Liver (tissue), 9 donors: ENCODE results near the gene PROB1. TPM values are rescaled to one million over a fixed set of nuclear protein-coding genes. Genes with fewer than 3 reads are reported as not detected.

Experiments used
- DNase-seq: peaks from one replicate; pipeline ENCODE4 v3.0.0-alpha.2; 2017; ENCODE audit warnings: low spot score
- H3K27ac ChIP-seq, 2 donors: one replicate each; pipeline ENCODE4 v1.7.0; 2013; ENCODE audit warnings: inconsistent platforms in 2 of 2, low read length in 2 of 2, control low read depth in 1 of 2, low read depth in 1 of 2, mild to moderate bottlenecking in 1 of 2
- H3K27me3 ChIP-seq, 4 donors: one replicate each; pipeline versions ENCODE4 v1.6.1 to v1.7.0; 2013; ENCODE audit warnings: low read length in 3 of 4, inconsistent platforms in 1 of 4, mild to moderate bottlenecking in 1 of 4, moderate library complexity in 1 of 4; ENCODE audit not compliant: control insufficient read depth in 4 of 4, insufficient read depth in 4 of 4
- H3K36me3 ChIP-seq, 4 donors: one replicate each; pipeline versions ENCODE4 v1.6.1 to v1.7.0; 2013; ENCODE audit warnings: low read length in 3 of 4, mild to moderate bottlenecking in 3 of 4, low read depth in 1 of 4, moderate library complexity in 1 of 4; ENCODE audit not compliant: control insufficient read depth in 4 of 4, insufficient read depth in 3 of 4
- H3K4me1 ChIP-seq, 4 donors: one replicate each; pipeline versions ENCODE4 v1.6.1 to v1.7.0; 2013; ENCODE audit warnings: low read length in 3 of 4, mild to moderate bottlenecking in 3 of 4, moderate library complexity in 1 of 4; ENCODE audit not compliant: control insufficient read depth in 4 of 4, insufficient read depth in 4 of 4
- H3K4me3 ChIP-seq, 3 donors: one replicate each; pipeline versions ENCODE4 v1.6.1 to v1.7.0; 2013; ENCODE audit warnings: low read length in 3 of 3, control low read depth in 1 of 3, low read depth in 1 of 3, mild to moderate bottlenecking in 1 of 3
- H3K9ac ChIP-seq, 2 donors: one replicate each; pipeline ENCODE4 v1.7.0; 2013; ENCODE audit warnings: low read length in 2 of 2, mild to moderate bottlenecking in 2 of 2, moderate library complexity in 2 of 2, control low read depth in 1 of 2, low read depth in 1 of 2
- H3K9me3 ChIP-seq, 4 donors: one replicate each; pipeline versions ENCODE4 v1.6.1 to v1.7.0; 2013; ENCODE audit warnings: low read length in 3 of 4; ENCODE audit not compliant: control insufficient read depth in 4 of 4
- ATF3 ChIP-seq: IDR thresholded peaks from 2 replicates; pipeline ENCODE4 v1.6.1; 2016; ENCODE audit warnings: antibody characterized with exemption
- CTCF ChIP-seq: fragments of 150-350 bp; IDR thresholded peaks from 2 replicates; pipeline ENCODE4 v1.5.1; 2017; ENCODE audit warnings: improper control_type of control experiment, low read depth, low read length; ENCODE audit not compliant: missing input control
- GABPA ChIP-seq, 2 donors: IDR thresholded peaks in 1 of 2; conservative IDR thresholded peaks in 1 of 2; 2 replicates each; pipeline ENCODE4 v1.6.1; 2016; ENCODE audit warnings: antibody characterized with exemption in 2 of 2, mild to moderate bottlenecking in 1 of 2, moderate library complexity in 1 of 2
- HNF4G ChIP-seq: IDR thresholded peaks from 2 replicates; pipeline ENCODE4 v1.6.1; 2016; ENCODE audit warnings: antibody characterized with exemption
- JUND ChIP-seq, 2 donors: IDR thresholded peaks; 2 replicates each; pipeline ENCODE4 v1.6.1; 2016; ENCODE audit warnings: antibody characterized with exemption in 2 of 2
- NR2F2 ChIP-seq: IDR thresholded peaks from 2 replicates; pipeline ENCODE4 v1.6.1; 2016; ENCODE audit warnings: antibody characterized with exemption
- RAD21 ChIP-seq, 2 donors: IDR thresholded peaks; 2 replicates each; pipeline ENCODE4 v1.6.1; 2016; ENCODE audit warnings: antibody characterized with exemption in 2 of 2, mild to moderate bottlenecking in 2 of 2
- REST ChIP-seq: IDR thresholded peaks from 2 replicates; pipeline ENCODE4 v1.6.1; 2016; ENCODE audit warnings: antibody characterized with exemption, mild to moderate bottlenecking
- RXRA ChIP-seq, 2 donors: IDR thresholded peaks; 2 replicates each; pipeline ENCODE4 v1.6.1; 2017 to 2018; ENCODE audit warnings: antibody characterized with exemption in 2 of 2, mild to moderate bottlenecking in 1 of 2
- SP1 ChIP-seq: IDR thresholded peaks from 2 replicates; pipeline ENCODE4 v1.6.1; 2018; ENCODE audit warnings: antibody characterized with exemption, mild to moderate bottlenecking
- ZBTB33 ChIP-seq: IDR thresholded peaks from 2 replicates; pipeline ENCODE4 v1.6.1; 2016; ENCODE audit warnings: antibody characterized with exemption
- WGBS: extraction: QIAGEN DNeasy Blood & Tissue Kit; methylation state at CpG from one replicate; pipeline ENCODE4 v1.1.7; 2013; 5-methylcytosine and 5-hydroxymethylcytosine counted together
- polyA plus RNA-seq, 2 donors: library from polyadenylated mRNA; stranded (reverse) in 1 of 2; unstranded in 1 of 2; fragments of 200-250 nt in 1 of 2; fragments of >200 nt in 1 of 2; fragmentation: Nextera tagmentation in 1 of 2; extraction: Ambion mirVana in 1 of 2; gene quantifications; one replicate each; pipeline versions ENCODE4 v1.2.1 to v1.2.3, GENCODE V29; 2013 to 2015
- total RNA-seq, 2 donors: library from RNA; depleted of rRNA; stranded (reverse); fragments of >200 nt; gene quantifications; one replicate each; pipeline ENCODE4 v1.2.3, GENCODE V29; 2014
- TF ChIP-seq, protein P1 (sequence below): IDR thresholded peaks from 2 replicates; pipeline ENCODE4 v1.6.1; 2016; ENCODE audit warnings: antibody characterized with exemption
- donor health status: healthy.
- donor health status: healthy.
- donor health status: healthy.
- donor health status: healthy.
- donor health status: healthy.

PROB1 gene
- total and polyA plus RNA-seq, 4 donors = 0.04 to 0.67 (median 0.34) TPM

DNA sequence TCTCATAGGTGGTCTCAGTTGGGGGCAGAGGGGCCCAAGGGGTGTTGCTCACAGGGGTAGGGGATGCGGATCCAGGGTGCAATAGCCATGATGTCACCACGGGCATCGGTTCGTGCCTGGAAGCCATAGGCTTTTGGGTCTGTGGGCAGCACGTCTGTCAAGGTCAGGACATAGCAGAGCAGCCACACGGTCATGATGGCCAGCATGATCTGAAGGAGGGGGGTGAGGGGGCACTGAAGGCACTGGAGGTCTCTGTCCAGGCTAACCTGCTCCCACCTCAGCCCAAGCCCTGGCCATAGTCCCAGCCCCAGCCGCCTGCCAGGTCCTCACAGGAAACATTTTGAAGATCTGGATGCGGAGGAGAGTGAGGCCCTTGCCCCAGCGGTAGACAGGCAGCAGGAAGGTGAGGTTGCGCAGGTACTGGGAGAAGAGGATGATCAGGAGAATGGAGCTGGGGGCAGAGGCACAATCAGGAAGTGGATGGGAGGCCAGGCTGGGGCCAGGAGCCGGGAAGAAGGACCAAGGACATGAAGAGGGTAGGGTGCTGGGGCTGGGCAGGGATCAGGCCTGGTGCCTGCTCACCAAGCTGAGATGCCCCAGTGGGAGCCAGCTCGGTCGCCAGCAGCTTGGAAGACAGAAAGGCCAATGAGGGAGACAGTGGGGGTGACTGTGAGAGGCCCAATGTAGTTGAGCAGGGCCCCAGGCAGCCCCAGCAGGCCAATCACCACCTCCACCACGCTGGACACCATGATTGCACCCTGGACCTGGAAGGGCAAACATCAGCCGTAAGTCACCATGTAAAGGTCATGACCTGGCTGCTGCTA lies 15.1 kb downstream of the PROB1 start:
- DNase-seq = no peak
- Histone ChIP-seq H3K9ac (no peak overlapping the region), H3K27ac (no peak overlapping the region), H3K4me3 (no peak overlapping the region), H3K9me3 (no peaks in the 10 kb centered on the region), H3K27me3 (no peaks in the 10 kb centered on the region), H3K36me3 (peaks cover 0 to 14% (median 10%) of the 10 kb centered on the region in 4 donors), H3K4me1 (peaks cover 13 to 29% (median 24%) of the 10 kb centered on the region in 4 donors)
- TF ChIP-seq ZBTB33 = no peak
- no peak for TF ChIP-seq NR2F2
- no peak for TF ChIP-seq HNF4G
- TF ChIP-seq SP1 = no peak
- no peak for TF ChIP-seq RAD21 (IDR thresholded peaks at IDR 0.05)
- no peak for TF ChIP-seq CTCF
- no peak for TF ChIP-seq RXRA (IDR thresholded peaks at IDR 0.05)
- no peak for TF ChIP-seq REST
- no peak for TF ChIP-seq ATF3
- TF ChIP-seq GABPA (IDR thresholded peaks at IDR 0.05 in 1 of 2, conservative IDR thresholded peaks at IDR 0.05 in 1 of 2) = no peak
- TF ChIP-seq, protein P1, sequence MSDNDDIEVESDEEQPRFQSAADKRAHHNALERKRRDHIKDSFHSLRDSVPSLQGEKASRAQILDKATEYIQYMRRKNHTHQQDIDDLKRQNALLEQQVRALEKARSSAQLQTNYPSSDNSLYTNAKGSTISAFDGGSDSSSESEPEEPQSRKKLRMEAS = no peak
- WGBS = 89% methylated on average over 15 of the region's 15 CpGs

GRCh38 chr5:139378941-139379361 lies 16.0 kb downstream of the PROB1 start:
- Histone ChIP-seq H3K27me3 (no peaks in the 10 kb centered on the region), H3K4me1 (peaks cover 8 to 28% (median 19%) of the 10 kb centered on the region in 4 donors), H3K9ac (no peak overlapping the region), H3K27ac (no peak overlapping the region), H3K4me3 (no peak overlapping the region), H3K36me3 (peaks cover 0 to 14% (median 10%) of the 10 kb centered on the region in 4 donors), H3K9me3 (no peaks in the 10 kb centered on the region)
- WGBS = 91% methylated on average over 13 of the region's 13 CpGs
- TF ChIP-seq JUND (IDR thresholded peaks at IDR 0.05) = no peak
- no peak for DNase-seq
